ENCODE results near the gene DPYSL3.

Gene DPYSL3

DNA sequence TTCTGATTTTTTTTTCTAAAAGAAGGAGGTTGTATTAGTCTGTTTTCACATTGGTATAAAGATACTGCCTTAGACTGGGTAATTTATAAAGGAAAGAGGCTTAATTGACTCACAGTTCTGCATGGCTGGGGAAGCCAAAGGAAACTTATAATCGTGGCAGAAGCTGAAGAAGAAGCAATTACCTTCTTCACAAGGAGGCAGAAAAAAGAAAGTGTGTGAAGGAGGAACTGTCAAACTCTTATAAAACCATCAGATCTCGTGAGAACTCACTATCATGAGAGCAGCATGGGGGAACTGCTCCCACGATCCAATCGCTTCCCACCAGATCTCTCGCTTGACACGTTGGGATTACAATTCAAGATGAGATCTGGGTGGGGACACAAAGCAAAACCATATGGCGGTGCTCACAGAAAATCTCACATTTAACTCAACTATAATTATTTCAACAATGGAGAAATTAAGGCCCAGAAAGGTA is 27.1 kb downstream of the DPYSL3 start:
- TF ChIP-seq CTCF (IDR thresholded peaks at IDR 0.05; ENCODE audit: low read depth, low read length), result no peak
- no peak for DNase-seq (ENCODE audit: extremely low read depth, low read depth)

GRCh38 chr5:147481874-147482705 is 27.8 kb downstream of the DPYSL3 start:
- no peak for DNase-seq (ENCODE audit: extremely low read depth, low read depth)
- TF ChIP-seq CTCF (IDR thresholded peaks at IDR 0.05; ENCODE audit: low read depth, low read length), result no peak

- no peak for TF ChIP-seq CTCF (IDR thresholded peaks at IDR 0.05; ENCODE audit: low read depth, low read length)
- no peak for DNase-seq (ENCODE audit: extremely low read depth, low read depth)
Measured at GRCh38 chr5:147481376-147481775, 28.5 kb downstream of the DPYSL3 start.

- no peak for DNase-seq (ENCODE audit: extremely low read depth, low read depth)
- no peak for TF ChIP-seq CTCF (IDR thresholded peaks at IDR 0.05; ENCODE audit: low read depth, low read length)
Measured at GRCh38 chr5:147479949-147480348, 29.9 kb downstream of the DPYSL3 start.

GRCh38 chr5:147479444-147479843 is 30.4 kb downstream of the DPYSL3 start:
- TF ChIP-seq CTCF (IDR thresholded peaks at IDR 0.05; ENCODE audit: low read depth, low read length), result no peak
- DNase-seq (ENCODE audit: extremely low read depth, low read depth), result no peak

DNA sequence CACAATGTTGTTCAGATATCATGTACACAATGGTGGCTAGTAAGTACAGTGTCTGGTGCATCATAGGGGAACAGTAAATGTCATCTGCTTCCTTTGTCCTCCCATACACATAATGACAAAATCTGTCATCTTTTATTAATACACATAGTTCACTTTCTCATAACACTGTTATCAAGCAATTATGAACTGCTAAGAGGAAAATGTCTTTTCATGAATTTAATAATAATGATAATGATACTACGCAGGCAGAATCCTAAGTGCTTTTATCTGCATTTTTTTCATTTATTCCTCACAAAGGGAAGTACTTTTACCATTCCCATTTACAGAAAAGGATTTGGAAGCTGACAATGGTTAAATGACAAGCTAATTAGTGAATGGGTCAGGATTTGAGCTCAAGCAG is 35.7 kb downstream of the DPYSL3 start:
- no peak for TF ChIP-seq CTCF (IDR thresholded peaks at IDR 0.05; ENCODE audit: low read depth, low read length)

GRCh38 chr5:147472664-147473475 is 37.0 kb downstream of the DPYSL3 start:
- TF ChIP-seq CTCF (IDR thresholded peaks at IDR 0.05; ENCODE audit: low read depth, low read length), result no peak
- no peak for DNase-seq (ENCODE audit: extremely low read depth, low read depth)

More for the DNA sequence above, 35.7 kb downstream of the DPYSL3 start:
- no peak for DNase-seq (ENCODE audit: extremely low read depth, low read depth)

Measured in AG09319 (cell line).